ENCODE data around the gene ROR1. TPM values are rescaled to one million over a fixed set of nuclear protein-coding genes. Genes with fewer than 3 reads are reported as not detected.

ROR1 gene
- total RNA-seq, 1 donor from 2014 or later: not detected

DNA sequence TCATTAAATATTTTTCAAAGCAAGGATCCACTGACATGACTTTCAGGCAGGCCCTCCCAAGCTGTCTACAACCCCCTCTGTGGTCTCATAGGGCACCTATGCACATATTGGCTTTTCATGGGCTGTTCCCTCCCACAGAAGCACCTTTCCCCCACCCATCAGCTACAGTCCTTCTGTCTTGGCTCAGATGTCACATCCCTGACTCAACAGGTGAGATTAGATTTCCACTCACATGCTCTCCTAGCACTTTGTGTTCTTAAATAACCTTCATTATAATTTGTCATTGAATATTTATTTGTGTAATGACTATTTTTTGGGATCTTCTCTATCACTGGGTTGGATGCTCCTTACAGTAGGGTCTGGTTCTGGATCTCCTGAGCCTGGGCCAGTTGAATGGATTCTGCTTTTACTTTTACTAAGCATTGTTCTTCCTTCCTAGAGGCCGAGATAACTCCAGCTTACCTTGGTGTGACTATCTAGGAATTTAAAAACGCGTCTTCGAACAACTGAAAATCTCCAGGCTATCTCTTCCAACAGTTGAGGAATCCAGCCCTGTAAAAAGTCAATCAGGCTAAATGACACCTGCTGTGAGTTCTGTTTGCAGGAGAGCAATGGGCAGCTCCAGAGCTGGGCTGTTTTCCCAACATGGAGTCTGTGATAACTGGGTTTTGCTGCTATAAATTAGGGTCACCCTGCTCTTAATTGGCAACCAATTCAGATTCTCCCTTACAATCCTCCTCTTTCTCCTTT lies 16.2 kb downstream of the ROR1 start:
- H3K27ac Mint-ChIP-seq: no peak overlapping the region
- DNase-seq: no peak
- H3K4me3 Mint-ChIP-seq: no peak overlapping the region
- H3K9me3 Mint-ChIP-seq: no peaks in the 10 kb centered on the region
- peaks cover 3% of the 10 kb centered on the region for H3K27me3 Mint-ChIP-seq
- intact Hi-C loops (cut with micrococcal nuclease): no loop called here
- H3K4me1 Mint-ChIP-seq: no peaks in the 10 kb centered on the region
- no peaks in the 10 kb centered on the region for H3K36me3 Mint-ChIP-seq (ENCODE audit: low read depth)

DNA sequence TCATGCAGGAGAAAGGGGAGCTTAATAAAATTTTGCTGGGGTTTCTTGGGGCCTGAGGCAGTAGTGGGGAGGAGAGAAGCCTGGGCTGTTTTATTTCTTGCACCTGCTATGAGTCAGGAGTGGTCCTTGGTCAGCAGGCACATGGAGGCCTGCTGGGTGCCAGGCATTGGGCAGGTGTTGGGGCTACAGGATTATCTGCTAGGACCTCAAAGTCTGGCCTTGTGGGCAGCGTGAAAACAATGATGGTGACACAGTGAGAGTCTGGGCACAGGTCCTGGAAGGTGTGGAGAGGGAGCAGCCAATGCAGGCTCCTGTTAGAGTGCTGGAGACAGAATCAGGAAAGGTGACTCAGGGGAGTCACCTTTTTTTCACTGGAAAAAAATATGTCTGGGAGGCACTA lies 17.2 kb downstream of the ROR1 start:
- intact Hi-C loops (cut with micrococcal nuclease): no loop called here
- Mint-ChIP-seq H3K36me3 (ENCODE audit: low read depth) (no peaks in the 10 kb centered on the region), H3K9me3 (no peaks in the 10 kb centered on the region), H3K27me3 (peaks cover 3% of the 10 kb centered on the region), H3K4me1 (no peaks in the 10 kb centered on the region), H3K27ac (no peak overlapping the region), H3K4me3 (no peak overlapping the region)
- DNase-seq: no peak

DNA sequence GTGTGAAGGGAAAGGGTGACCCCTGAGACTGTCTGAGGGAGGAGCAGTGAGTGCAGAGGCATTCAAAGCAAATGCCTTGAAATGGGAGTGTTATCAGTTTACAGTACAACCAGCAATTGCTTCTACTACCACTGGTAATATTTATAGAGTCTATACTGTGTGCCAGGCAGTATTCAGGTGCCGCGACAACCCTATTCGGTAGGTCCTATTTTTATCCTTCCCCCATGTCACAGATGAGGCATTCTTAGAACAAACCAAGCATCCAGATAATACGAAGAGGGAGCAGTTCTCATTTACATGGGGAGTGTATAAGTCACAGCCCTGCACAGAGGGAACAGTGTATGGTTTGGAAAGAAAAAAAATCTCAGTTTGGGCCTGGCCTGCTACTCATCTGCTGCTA lies 18.3 kb downstream of the ROR1 start:
- intact Hi-C loops (cut with micrococcal nuclease): no loop called here
- Mint-ChIP-seq H3K9me3 (no peaks in the 10 kb centered on the region), H3K27me3 (peaks cover 3% of the 10 kb centered on the region), H3K27ac (no peak overlapping the region), H3K4me3 (no peak overlapping the region), H3K36me3 (ENCODE audit: low read depth) (no peaks in the 10 kb centered on the region), H3K4me1 (no peaks in the 10 kb centered on the region)
- DNase-seq: no peak

DNA sequence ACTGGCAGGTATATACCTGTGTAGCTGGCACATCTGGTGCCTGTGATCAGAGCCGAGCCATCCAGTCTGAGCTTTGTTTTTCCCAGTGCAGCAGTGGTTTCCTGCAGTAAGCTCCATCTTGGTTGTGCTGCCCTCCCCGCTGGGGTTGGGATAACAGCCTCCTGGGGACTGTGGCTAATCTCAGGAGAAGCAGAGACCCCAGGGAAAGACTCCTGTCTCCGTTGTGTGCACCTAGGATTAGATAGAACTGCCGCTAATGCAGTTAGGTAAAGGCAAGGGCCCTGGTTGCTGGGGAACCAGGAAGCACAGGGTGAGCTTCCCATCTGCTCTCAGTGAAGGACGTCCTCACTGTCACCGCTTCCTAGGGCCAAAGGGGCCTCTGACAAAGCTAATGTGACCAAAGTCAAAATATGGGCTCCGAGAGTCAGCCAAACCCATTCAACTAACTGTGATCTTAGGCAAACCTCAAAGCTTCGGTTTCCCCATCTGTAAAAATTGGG lies 20.0 kb downstream of the ROR1 start:
- intact Hi-C loops (cut with micrococcal nuclease): no loop called here
- H3K27ac Mint-ChIP-seq: no peak overlapping the region
- no peaks in the 10 kb centered on the region for H3K36me3 Mint-ChIP-seq (ENCODE audit: low read depth)
- peaks cover 6% of the 10 kb centered on the region for H3K27me3 Mint-ChIP-seq
- no peaks in the 10 kb centered on the region for H3K4me1 Mint-ChIP-seq
- H3K9me3 Mint-ChIP-seq: no peaks in the 10 kb centered on the region
- no peak overlapping the region for H3K4me3 Mint-ChIP-seq
- DNase-seq: no peak

DNA sequence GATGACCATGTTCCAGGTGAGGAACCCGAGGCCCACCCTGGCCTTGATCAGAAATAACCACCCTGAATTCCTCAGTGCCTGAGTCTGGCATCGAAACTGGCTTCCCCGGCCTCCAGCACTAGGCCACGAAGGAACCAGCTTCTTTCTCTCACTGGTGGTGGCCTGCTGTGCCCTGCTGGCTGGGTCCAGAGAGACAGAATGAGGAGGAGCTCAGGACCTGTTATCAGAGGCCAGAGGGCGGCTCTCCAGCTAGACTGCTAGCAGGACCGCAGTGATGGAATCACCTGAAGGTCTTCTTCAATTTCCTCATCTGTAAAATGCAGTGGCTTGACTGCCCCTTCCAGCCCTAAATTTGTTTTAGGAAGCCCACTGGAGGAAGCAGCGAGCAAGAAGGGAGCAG lies 20.5 kb downstream of the ROR1 start:
- Mint-ChIP-seq H3K9me3 (no peaks in the 10 kb centered on the region), H3K27ac (no peak overlapping the region), H3K36me3 (ENCODE audit: low read depth) (no peaks in the 10 kb centered on the region), H3K4me1 (no peaks in the 10 kb centered on the region), H3K27me3 (peaks cover 6% of the 10 kb centered on the region), H3K4me3 (no peak overlapping the region)
- intact Hi-C loops (cut with micrococcal nuclease): no loop called here
- no peak for DNase-seq

DNA sequence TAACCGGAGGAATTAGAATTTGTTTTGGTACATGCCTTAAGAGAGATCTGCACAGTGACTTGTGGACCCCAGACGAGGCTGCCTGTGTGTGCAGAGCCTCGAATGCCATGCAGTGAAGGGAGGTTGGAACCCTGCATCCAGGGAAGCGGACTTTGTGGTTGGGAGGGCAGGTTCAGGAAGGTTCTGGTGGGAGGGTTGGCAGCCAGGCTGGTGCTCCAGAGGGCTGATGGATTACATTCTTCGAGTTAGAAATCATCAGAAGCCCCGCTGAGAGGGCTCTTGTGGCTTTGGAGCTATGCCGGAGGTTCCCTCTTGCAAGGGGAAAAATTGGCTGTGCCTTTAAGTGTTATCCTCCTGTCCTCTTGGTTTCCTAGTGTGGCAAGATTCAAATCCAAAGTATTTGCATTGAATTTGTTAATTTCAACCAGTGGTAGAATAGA lies 21.1 kb downstream of the ROR1 start:
- Mint-ChIP-seq H3K4me1 (no peaks in the 10 kb centered on the region), H3K9me3 (no peaks in the 10 kb centered on the region), H3K4me3 (no peak overlapping the region), H3K27me3 (peaks cover 6% of the 10 kb centered on the region), H3K27ac (no peak overlapping the region), H3K36me3 (ENCODE audit: low read depth) (no peaks in the 10 kb centered on the region)
- DNase-seq: no peak
- intact Hi-C loops (cut with micrococcal nuclease): no loop called here

DNA sequence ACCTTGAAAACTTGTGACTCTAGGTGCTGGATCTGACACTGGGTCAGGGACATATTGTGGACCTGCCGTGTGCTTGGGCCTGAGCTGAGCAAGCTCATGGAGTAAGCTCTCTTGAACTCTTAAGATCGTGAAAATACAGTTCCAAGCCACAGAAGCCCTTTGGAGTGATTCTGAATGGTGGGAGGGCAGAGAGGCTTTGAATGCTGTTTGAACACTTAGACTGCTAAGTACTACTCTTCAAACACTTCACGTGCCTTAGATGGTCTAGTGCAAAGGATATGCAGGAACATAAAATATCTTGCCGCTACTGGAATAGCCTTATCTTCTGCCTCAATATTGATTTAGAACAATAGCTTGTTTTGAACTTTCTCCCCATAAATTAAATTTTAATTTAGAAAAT lies 21.6 kb downstream of the ROR1 start:
- Mint-ChIP-seq H3K27ac (no peak overlapping the region), H3K4me3 (no peak overlapping the region), H3K36me3 (ENCODE audit: low read depth) (no peaks in the 10 kb centered on the region), H3K27me3 (peaks cover 9% of the 10 kb centered on the region), H3K9me3 (no peaks in the 10 kb centered on the region), H3K4me1 (no peaks in the 10 kb centered on the region)
- intact Hi-C loops (cut with micrococcal nuclease): no loop called here
- no peak for DNase-seq

DNA sequence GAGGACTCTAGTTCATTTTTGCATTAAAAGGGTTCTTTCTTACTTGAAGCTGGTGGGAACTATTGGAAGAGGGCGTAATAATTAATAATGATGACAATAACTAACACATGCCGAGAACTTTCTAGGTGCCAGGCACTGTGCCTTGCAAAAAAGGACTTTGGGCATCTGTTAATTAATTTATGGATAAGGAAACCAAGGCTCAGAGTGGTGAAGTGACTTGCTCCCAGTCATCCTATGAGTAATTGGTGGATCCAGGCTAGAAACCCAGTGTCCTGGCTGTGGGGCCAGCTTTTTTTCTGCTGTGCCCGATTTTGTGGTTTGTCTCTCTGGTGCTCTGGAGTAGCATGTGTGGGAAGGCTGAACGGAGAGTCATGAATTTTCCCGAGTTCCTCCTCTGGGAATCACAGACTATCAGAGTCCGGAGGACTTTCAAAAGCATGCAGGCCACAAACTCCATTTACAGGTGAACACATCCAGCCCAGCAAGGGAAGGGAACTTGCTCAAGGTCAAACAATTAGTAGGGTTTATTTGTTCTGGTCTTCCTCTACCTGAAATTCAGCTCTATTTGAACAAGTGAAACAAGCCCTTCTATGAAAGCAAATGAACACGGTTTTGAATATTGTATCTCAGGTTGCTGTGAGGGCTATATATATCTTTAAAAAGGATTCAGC lies 23.4 kb downstream of the ROR1 start:
- Mint-ChIP-seq H3K36me3 (ENCODE audit: low read depth) (no peaks in the 10 kb centered on the region), H3K27me3 (peaks cover 10% of the 10 kb centered on the region), H3K4me3 (no peak overlapping the region), H3K9me3 (no peaks in the 10 kb centered on the region), H3K27ac (no peak overlapping the region), H3K4me1 (no peaks in the 10 kb centered on the region)
- DNase-seq: no peak
- intact Hi-C loops (cut with micrococcal nuclease): no loop called here

DNA sequence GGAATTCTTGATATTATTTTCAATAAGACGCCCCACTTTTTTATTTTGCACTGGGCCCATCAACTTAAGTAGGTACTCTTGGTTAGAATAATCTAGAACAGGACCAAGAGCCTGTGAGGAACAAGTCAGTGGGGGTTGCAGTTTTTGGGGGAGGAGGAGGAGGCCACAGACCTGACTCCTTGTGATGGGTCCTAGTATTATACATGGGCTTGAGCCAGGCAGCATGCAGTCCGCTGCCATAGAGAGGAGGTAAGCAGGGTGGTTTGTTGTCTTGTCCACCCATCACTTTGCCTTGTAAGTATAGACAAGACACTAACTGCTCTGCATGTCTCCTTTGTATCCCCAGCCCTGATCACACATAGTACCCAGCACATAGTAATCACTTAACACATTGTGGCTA lies 24.5 kb downstream of the ROR1 start:
- DNase-seq: no peak
- Mint-ChIP-seq H3K4me3 (no peak overlapping the region), H3K27me3 (peaks cover 12% of the 10 kb centered on the region), H3K36me3 (ENCODE audit: low read depth) (no peaks in the 10 kb centered on the region), H3K4me1 (no peaks in the 10 kb centered on the region), H3K9me3 (no peaks in the 10 kb centered on the region), H3K27ac (no peak overlapping the region)
- intact Hi-C loops (cut with micrococcal nuclease): no loop called here

DNA sequence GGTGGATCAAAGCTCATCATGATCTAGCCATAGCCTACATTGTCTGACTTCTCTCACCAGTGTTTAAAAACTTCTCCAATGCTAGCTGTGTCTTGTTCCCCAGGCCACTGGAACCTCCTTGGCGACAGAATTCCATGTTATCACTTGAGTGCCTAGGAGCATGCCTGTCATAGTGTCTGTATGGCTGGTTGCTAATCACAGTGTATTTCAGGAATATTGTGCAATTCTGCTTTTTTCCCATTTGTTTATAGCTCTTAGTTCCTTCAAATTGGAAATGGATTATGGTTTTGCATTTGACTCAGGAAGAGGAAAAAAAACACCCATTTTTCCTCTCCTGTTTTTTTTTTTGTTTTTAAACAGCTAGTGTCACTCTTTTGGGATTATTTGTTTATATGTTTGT lies 25.5 kb downstream of the ROR1 start:
- H3K4me3 Mint-ChIP-seq: no peak overlapping the region
- H3K4me1 Mint-ChIP-seq: no peaks in the 10 kb centered on the region
- intact Hi-C loops (cut with micrococcal nuclease): no loop called here
- H3K27me3 Mint-ChIP-seq: peaks cover 12% of the 10 kb centered on the region
- no peaks in the 10 kb centered on the region for H3K36me3 Mint-ChIP-seq (ENCODE audit: low read depth)
- no peaks in the 10 kb centered on the region for H3K9me3 Mint-ChIP-seq
- DNase-seq: no peak
- H3K27ac Mint-ChIP-seq: no peak overlapping the region

DNA sequence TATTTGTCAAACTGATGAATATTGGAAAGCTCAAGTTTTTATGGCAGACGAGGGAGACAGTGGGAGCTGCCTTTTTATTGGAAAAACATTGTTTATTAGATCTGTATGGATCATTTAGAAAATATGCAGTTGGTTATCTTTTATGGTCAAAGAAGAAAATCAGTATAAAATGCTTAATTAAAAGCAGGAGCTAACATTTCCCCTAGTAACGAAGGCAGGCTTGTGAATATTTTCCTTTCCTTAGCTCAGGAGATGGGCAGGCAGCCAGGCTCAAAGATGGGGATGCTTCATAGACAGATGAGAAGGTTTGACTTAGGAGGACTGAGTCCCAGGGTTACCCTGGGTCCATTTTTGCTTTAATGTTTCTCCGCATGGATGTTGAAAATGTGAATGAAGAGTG lies 26.0 kb downstream of the ROR1 start:
- H3K27ac Mint-ChIP-seq: no peak overlapping the region
- intact Hi-C loops (cut with micrococcal nuclease): no loop called here
- H3K9me3 Mint-ChIP-seq: no peaks in the 10 kb centered on the region
- peaks cover 10% of the 10 kb centered on the region for H3K27me3 Mint-ChIP-seq
- no peaks in the 10 kb centered on the region for H3K36me3 Mint-ChIP-seq (ENCODE audit: low read depth)
- no peak overlapping the region for H3K4me3 Mint-ChIP-seq
- no peak for DNase-seq
- no peaks in the 10 kb centered on the region for H3K4me1 Mint-ChIP-seq

DNA sequence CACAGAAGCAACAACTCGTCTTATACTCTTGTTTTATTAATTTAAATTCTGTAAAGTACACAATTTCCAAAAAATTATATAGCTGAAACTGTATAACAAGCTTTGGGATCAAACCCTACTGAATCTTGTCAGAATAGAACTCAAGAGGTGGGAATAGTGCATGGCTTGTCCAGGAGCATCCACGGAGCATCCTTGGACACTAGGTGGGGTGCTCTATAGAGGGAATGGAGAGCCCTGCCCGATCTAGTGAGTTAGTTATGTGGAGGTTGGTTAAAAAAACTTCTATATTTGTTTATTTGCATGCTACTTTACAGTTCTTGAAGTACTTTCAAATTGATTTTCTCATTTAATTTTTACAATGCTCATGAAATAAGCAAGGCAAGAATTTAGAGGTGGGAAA lies 28.3 kb downstream of the ROR1 start:
- intact Hi-C loops (cut with micrococcal nuclease): no loop called here
- H3K36me3 Mint-ChIP-seq (ENCODE audit: low read depth): no peaks in the 10 kb centered on the region
- no peaks in the 10 kb centered on the region for H3K9me3 Mint-ChIP-seq
- H3K4me1 Mint-ChIP-seq: no peaks in the 10 kb centered on the region
- H3K4me3 Mint-ChIP-seq: no peak overlapping the region
- no peak overlapping the region for H3K27ac Mint-ChIP-seq
- no peak for DNase-seq
- H3K27me3 Mint-ChIP-seq: peaks cover 9% of the 10 kb centered on the region

DNA sequence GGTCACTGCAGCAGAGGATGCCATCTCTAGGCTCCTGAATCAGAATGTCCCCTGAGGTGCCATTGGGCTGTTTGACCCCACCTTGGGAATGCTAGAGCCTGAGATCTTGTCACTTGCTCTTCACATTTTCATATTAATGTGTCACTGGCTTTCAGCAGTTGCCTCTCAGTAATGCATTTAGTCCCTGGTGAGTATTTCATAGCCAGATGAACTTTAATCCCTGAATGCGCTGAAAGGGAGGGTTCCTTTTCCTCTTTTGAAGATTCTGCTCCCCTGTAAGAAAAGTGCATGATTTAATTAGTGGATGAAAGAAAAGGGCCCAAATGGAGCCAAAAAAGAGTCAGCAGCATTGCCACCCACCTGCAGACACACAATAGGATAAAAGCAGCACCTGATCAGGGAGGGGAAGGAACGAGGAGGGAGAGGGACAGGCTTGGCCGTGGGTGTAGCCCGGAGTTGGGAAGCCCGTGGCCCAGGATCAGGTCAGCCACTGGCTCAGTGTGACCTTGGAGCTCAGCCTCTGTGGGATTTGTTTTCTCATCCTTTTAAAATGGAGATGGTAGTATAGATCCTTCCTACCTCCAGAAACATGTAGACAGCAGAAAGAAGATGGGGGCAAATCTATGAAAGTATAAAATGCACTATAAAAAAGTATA lies 31.1 kb downstream of the ROR1 start:
- no peaks in the 10 kb centered on the region for H3K4me1 Mint-ChIP-seq
- no peaks in the 10 kb centered on the region for H3K9me3 Mint-ChIP-seq
- intact Hi-C loops (cut with micrococcal nuclease): no loop called here

DNA sequence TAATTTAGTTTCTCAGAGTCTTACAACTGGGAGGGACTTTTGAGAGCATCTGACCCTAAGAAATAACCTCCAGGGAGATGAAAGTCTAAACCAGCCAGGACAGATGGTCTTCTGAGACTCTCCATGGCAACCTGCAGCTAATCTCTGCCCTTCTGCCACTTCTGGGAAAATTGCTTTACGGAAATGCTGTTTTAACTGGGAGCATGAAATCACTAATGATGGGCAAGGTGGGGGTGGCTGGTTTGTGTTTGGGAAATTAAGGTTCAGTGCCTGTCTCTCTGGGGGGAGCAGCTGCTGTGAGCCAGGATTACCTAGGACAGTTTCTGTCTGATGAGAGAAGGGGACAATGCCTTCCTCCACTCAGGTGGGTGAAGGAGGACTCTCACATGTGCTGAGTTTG lies 33.2 kb downstream of the ROR1 start:
- Mint-ChIP-seq H3K4me3 (no peak overlapping the region), H3K27me3 (peaks cover 16% of the 10 kb centered on the region), H3K27ac (no peak overlapping the region)

More for the DNA sequence above, 31.1 kb downstream of the ROR1 start:
- no peaks in the 10 kb centered on the region for H3K36me3 Mint-ChIP-seq (ENCODE audit: low read depth)
- H3K27me3 Mint-ChIP-seq: peaks cover 16% of the 10 kb centered on the region
- no peak overlapping the region for H3K27ac Mint-ChIP-seq
- H3K4me3 Mint-ChIP-seq: no peak overlapping the region
- DNase-seq: no peak

More for the DNA sequence above, 33.2 kb downstream of the ROR1 start:
- H3K9me3 Mint-ChIP-seq: no peaks in the 10 kb centered on the region
- no peak for DNase-seq
- H3K36me3 Mint-ChIP-seq (ENCODE audit: low read depth): no peaks in the 10 kb centered on the region
- no peaks in the 10 kb centered on the region for H3K4me1 Mint-ChIP-seq
- intact Hi-C loops (cut with micrococcal nuclease): no loop called here
